HG02642 (cell line): Measurements from ENCODE around the gene HNRNPCL1.
"Not testable (repeated sequence)": the region's sequence is repeated elsewhere in the genome, so short reads cannot be mapped to it uniquely, and the experiment has no call there.

Source experiments
- ATAC-seq: cut with Tn5 transposase; IDR thresholded peaks from one replicate; pipeline ENCODE4 v1.9.1; 2021; ENCODE audit warnings: mild to moderate bottlenecking; ENCODE audit not compliant: unreplicated experiment, poor library complexity

The HNRNPCL1 gene

DNA sequence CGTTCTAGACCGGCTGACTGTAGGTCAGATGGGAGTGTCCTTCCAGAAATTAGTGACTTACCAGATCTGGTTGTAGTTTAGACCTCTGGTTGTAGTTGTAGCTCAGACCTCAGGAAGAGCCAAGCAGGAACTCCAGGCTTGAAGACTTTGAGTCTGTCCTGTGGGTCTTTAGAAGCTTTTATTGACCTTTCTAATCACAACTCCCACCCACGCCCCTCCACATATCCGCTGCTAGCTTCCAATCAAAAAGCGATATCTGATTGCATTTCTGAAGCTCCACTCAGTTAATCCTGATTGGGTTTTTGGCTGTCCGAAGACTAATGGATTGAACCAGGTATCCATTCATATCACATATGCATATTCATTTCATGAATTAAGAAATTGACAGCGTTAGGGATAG, at the start of gene HNRNPCL1:
HNRNPCL1 (minus strand) TSS at position 101 of the 400 bp plus-strand sequence. CDS start 431 bp downstream, outside the sequence.
- ATAC-seq: not testable (repeated sequence)

DNA sequence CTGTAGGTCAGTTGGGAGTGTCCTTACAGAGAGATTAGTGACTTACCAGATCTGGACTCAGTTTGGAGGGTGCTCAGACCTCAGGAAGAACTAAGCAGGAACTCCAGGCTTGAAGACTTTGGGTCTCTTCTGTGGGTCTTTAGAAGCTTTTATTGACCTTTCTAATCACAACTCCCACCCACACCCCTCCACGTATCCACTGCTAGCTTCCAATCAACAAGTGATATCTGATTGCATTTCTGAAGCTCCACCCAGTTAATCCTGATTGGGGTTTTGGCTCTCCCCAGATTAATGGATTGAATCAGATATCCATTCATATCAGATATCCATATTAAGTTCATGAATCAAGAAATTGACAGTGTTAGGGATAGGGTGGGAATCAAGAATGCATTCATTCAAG, 49.6 kb upstream of the HNRNPCL1 start, which contains the start of gene PRAMEF10:
PRAMEF10 (minus strand) TSS at position 101 of the 400 bp plus-strand sequence. CDS start 2,423 bp downstream, outside the sequence.
- not testable (repeated sequence) for ATAC-seq

DNA sequence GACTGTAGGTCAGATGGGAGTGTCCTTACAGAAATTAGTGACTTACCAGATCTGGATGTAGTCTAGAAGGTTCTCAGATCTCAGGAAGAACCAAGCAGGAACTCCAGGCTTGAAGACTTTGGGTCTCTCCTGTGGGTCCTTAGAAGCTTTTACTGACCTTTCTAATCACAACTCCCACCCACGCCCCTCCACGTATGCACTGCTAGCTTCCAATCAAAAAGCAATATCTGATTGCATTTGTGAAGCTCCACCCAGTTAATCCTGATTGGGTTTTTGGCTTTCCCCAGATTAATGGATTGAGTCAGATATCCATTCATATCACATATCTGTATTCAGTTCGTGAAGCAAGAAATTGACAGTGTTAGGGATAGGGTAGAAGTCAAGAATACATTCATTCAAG, 37.6 kb upstream of the HNRNPCL1 start, which contains the start of gene PRAMEF4:
PRAMEF4 (minus strand) TSS at position 101 of the 400 bp plus-strand sequence. CDS start 2,807 bp downstream, outside the sequence.
- not testable (repeated sequence) for ATAC-seq

GRCh38 chr1:12878453-12878852, 29.9 kb upstream of the HNRNPCL1 start:
- ATAC-seq: not testable (repeated sequence)

GRCh38 chr1:12863131-12863880, 14.8 kb upstream of the HNRNPCL1 start:
- not testable (repeated sequence) for ATAC-seq

DNA sequence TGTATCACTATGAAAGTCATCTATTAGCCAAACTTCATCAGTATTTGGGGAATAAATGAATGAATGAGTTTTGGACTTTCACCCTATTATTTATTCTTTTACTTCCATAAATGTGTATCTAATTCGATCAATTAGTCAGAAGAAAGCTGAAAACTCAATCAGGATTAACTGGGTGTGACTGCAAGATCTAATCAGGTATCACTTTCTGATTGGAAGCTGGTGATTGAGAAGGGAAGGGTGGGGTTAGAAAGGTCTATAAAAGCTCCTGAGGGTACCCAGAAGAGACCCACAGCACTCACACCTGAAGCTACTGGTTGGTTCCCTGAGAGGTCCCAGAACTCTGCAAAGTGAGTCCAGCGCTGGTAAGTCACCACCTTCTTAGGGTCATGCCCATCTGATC, 8.3 kb upstream of the HNRNPCL1 start, which contains the start of gene PRAMEF2:
PRAMEF2 (plus strand) TSS at position 301 of the 400 bp plus-strand sequence. CDS start 1,924 bp downstream, outside the sequence.
- not testable (repeated sequence) for ATAC-seq

- ATAC-seq: no peak
Measured at GRCh38 chr1:12851779-12852178, 3.3 kb upstream of the HNRNPCL1 start.

- not testable (repeated sequence) for ATAC-seq
Measured at GRCh38 chr1:12833251-12833650, 15.3 kb downstream of the HNRNPCL1 start.

GRCh38 chr1:12831310-12831709, 17.2 kb downstream of the HNRNPCL1 start, which contains the start of gene PRAMEF11:
TSS of gene PRAMEF11 (minus strand) at chr1:12831410. CDS start at chr1:12828789, 2,621 bp downstream.
- ATAC-seq: not testable (repeated sequence)

GRCh38 chr1:12819061-12819460, 29.5 kb downstream of the HNRNPCL1 start:
- ATAC-seq: not testable (repeated sequence)

GRCh38 chr1:12811409-12811784, 37.1 kb downstream of the HNRNPCL1 start:
- no peak for ATAC-seq

- ATAC-seq: no peak
Measured at GRCh38 chr1:12810691-12811408, 37.7 kb downstream of the HNRNPCL1 start.

DNA sequence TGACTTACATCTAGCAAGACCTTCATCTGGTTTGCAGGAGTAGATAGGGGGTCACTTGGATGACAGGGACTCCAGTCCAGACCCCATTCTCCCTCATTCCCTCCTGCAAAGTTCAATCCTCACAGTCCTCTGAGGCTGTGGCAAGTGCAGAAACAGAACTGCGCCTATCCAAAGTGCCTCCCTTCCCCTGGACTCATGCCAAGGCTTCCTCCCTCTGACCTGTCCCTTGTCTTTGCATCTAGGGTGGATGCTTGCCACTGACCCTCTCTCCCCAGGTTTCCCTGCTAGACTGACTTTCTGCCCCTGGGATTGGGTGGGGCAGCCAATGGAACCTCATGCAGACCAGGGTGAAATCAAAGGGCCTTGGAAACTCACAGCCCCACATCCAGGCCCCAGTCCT, 38.6 kb downstream of the HNRNPCL1 start:
- no peak for ATAC-seq

GRCh38 chr1:12799730-12800129, 48.8 kb downstream of the HNRNPCL1 start:
- no peak for ATAC-seq

DNA sequence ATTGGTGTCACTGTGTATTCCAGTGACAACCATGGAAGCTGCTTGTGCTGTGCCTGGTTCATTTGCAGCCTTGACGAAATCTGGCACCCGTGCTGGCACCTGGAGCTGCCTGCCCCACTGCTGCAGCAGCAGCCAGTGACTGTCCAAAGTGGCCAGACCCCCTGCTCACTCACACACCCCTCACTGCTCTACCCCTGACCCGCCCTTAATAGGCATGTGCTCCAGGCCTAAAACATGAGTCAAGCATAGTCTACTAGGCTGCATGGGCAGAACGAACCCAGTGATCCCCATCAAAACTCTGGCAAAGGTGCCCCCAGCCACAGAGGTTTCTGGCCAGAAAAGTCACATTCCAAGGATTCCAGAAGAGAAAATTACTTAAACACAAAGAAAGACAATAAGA, 49.6 kb downstream of the HNRNPCL1 start:
- no peak for ATAC-seq
